Measurements from ENCODE around the gene AFAP1L2.

AFAP1L2 gene

GRCh38 chr10:114437473-114438292 lies 33.4 kb upstream of the AFAP1L2 start:
- peak; percentile 51; the same call in 2 of the 3 replicates for ATAC-seq
- TF ChIP-seq ARNTL (CRISPR knock-in tag; IDR thresholded peaks at IDR 0.05; ENCODE audit: borderline replicate concordance, low read depth) = no peak
- TF ChIP-seq CSRNP3 (CRISPR knock-in tag; IDR thresholded peaks at IDR 0.05) = no peak
- TF ChIP-seq PATZ1 (CRISPR knock-in tag; IDR thresholded peaks at IDR 0.05; ENCODE audit: borderline replicate concordance) = no peak

- TF ChIP-seq CSRNP3 (CRISPR knock-in tag; IDR thresholded peaks at IDR 0.05) (no peak), PPARA (CRISPR knock-in tag; IDR thresholded peaks at IDR 0.05; ENCODE audit: borderline replicate concordance) (no peak), ARNTL (CRISPR knock-in tag; IDR thresholded peaks at IDR 0.05; ENCODE audit: borderline replicate concordance, low read depth) (no peak), BACH2 (CRISPR knock-in tag; IDR thresholded peaks at IDR 0.05; ENCODE audit: borderline replicate concordance) (no peak), RARB (CRISPR knock-in tag; IDR thresholded peaks at IDR 0.05) (no peak), ESRRG (CRISPR knock-in tag; IDR thresholded peaks at IDR 0.05) (no peak), CREB5 (CRISPR knock-in tag; IDR thresholded peaks at IDR 0.05; ENCODE audit: low read depth) (no peak), ZNF8 (CRISPR knock-in tag; IDR thresholded peaks at IDR 0.05) (no peak), ZNF70 (CRISPR knock-in tag; IDR thresholded peaks at IDR 0.05) (no peak), SNAI2 (CRISPR knock-in tag; IDR thresholded peaks at IDR 0.05) (no peak), TCF4 (CRISPR knock-in tag; IDR thresholded peaks at IDR 0.05; ENCODE audit: borderline replicate concordance) (no peak), ISL1 (CRISPR knock-in tag; IDR thresholded peaks at IDR 0.05) (no peak)
- no peak for ATAC-seq
Observed at GRCh38 chr10:114436941-114437340, 32.6 kb upstream of the AFAP1L2 start.

DNA sequence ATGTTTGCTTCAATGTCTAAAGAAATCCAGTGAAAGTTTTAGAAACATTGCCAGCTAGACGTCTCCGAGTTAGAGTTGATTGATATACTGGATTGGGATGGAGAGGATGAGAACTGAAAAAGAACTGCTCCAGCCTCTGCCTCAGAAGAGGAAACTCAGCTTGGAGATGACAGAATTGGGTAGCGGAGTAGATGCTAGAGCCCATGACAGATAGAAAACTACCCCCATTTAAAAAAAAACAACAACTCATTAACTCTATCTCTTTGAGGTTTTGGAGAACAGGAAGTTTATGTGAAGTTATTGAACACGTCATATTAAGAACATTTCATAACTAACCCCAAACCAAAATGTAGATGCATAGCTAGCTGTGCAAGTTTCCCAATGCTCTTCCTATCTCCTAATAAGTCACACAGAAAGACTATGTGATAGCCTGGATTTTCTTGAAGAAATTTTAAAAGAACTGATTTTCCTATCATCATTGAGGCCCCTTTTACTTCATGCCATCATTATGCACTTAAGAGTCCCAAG lies 28.3 kb upstream of the AFAP1L2 start:
- ATAC-seq = no peak
- TF ChIP-seq OSR1 (CRISPR knock-in tag; IDR thresholded peaks at IDR 0.05) = no peak
- TF ChIP-seq TCF4 (CRISPR knock-in tag; IDR thresholded peaks at IDR 0.05; ENCODE audit: borderline replicate concordance) = no peak
- TF ChIP-seq POU6F1 (CRISPR knock-in tag; IDR thresholded peaks at IDR 0.05; ENCODE audit: borderline replicate concordance, low read depth) = no peak
- no peak for TF ChIP-seq ISL1 (CRISPR knock-in tag; IDR thresholded peaks at IDR 0.05)
- TF ChIP-seq RARB (CRISPR knock-in tag; IDR thresholded peaks at IDR 0.05) = no peak
- TF ChIP-seq ZNF8 (CRISPR knock-in tag; IDR thresholded peaks at IDR 0.05) = no peak
- TF ChIP-seq PPARA (CRISPR knock-in tag; IDR thresholded peaks at IDR 0.05; ENCODE audit: borderline replicate concordance) = no peak
- no peak for TF ChIP-seq GLIS3 (CRISPR knock-in tag; IDR thresholded peaks at IDR 0.05)
- TF ChIP-seq CREB5 (CRISPR knock-in tag; IDR thresholded peaks at IDR 0.05; ENCODE audit: low read depth) = no peak
- TF ChIP-seq ZNF70 (CRISPR knock-in tag; IDR thresholded peaks at IDR 0.05) = no peak
- no peak for TF ChIP-seq CSDC2 (CRISPR knock-in tag; IDR thresholded peaks at IDR 0.05)
